Transverse colon (tissue), 4 donors: ENCODE measurements around the gene HDHD5. TPM values are rescaled to one million over a fixed set of nuclear protein-coding genes. Genes with fewer than 3 reads are reported as not detected.

Experiments
- DNase-seq: peaks from one replicate; pipeline ENCODE4 v3.0.0-alpha.2; 2019
- H3K27ac ChIP-seq, 4 donors: fragments of 200-600 bp; sonication (generic); 2 replicates each; pipeline ENCODE4 v1.5.1; 2016 to 2018; ENCODE audit warnings: inconsistent platforms in 4 of 4
- H3K27me3 ChIP-seq: fragments of 200-600 bp; sonication (generic); 2 replicates; pipeline ENCODE4 v1.5.1; 2017; ENCODE audit warnings: inconsistent platforms
- H3K36me3 ChIP-seq, 4 donors: fragments of 200-600 bp; sonication (generic); 2 replicates each; pipeline ENCODE4 v1.5.1; 2017 to 2019; ENCODE audit warnings: inconsistent platforms in 4 of 4
- H3K4me1 ChIP-seq, 4 donors: fragments of 200-600 bp; sonication (generic); 2 replicates each; pipeline ENCODE4 v1.5.1; 2017 to 2020; ENCODE audit warnings: inconsistent platforms in 4 of 4
- H3K4me3 ChIP-seq, 4 donors: fragments of 200-600 bp; sonication (generic); 1 replicate in 1 of 4; 2 replicates in 3 of 4; pipeline versions ENCODE4 v1.5.1 to v1.6.1; 2017 to 2019; ENCODE audit warnings: inconsistent platforms in 4 of 4
- H3K9me3 ChIP-seq, 2 donors: fragments of 200-600 bp; sonication (generic); 2 replicates each; pipeline ENCODE4 v1.5.1; 2017 to 2019; ENCODE audit warnings: inconsistent platforms in 2 of 2
- EP300 ChIP-seq: sonication (generic); formaldehyde crosslinking; IDR thresholded peaks from one replicate; pipeline ENCODE4 v1.6.1; 2017; ENCODE audit warnings: antibody characterized with exemption, low read depth
- POLR2A ChIP-seq: fragments of 450-650 bp; IDR thresholded peaks from one replicate; pipeline ENCODE4 v1.6.1; 2016; ENCODE audit warnings: antibody characterized with exemption, mild to moderate bottlenecking, moderate library complexity
- POLR2AphosphoS5 ChIP-seq, 3 donors: sonication (generic); formaldehyde crosslinking; IDR thresholded peaks; one replicate each; pipeline ENCODE4 v1.6.1; 2016; ENCODE audit warnings: antibody characterized with exemption in 3 of 3
- WGBS, 2 donors: methylation state at CpG; one replicate each; pipeline ENCODE4 v1.1.5; 2018; ENCODE audit warnings: low coverage in 1 of 2; 5-methylcytosine and 5-hydroxymethylcytosine counted together
- in situ Hi-C, 4 donors: fragments of 200-750 bp; cut with MboI; loops; one replicate each; pipeline versions ENCODE4 v1.15.0 to v1.15.1; 2017; ENCODE audit warnings: low sequenced_read_pairs in 3 of 4, low pct_ligation_motif_present in 1 of 4, low pct_unique_long_range_greater_than_20kb in 1 of 4
- intact Hi-C: fragments of 100-400 bp; cut with DNase I; formaldehyde crosslinking; loops from one replicate; pipeline ENCODE4 v1.15.1; 2023; ENCODE audit warnings: low total_unique reads
- total RNA-seq, 4 donors: library from RNA; depleted of rRNA; stranded (reverse); fragments of >200 nt; gene quantifications; one replicate each; pipeline ENCODE4 v1.1.0, GENCODE V29; 2016
- TF ChIP-seq, protein P1 (sequence below), 5 experiments: fragments of 200-600 bp in 3 of 5; fragments of 450-650 bp in 2 of 5; sonication (generic) in 3 of 5; IDR thresholded peaks; 1 replicate in 2 of 5; 2 replicates in 3 of 5; pipeline ENCODE4 v1.5.1; 2016 to 2017; ENCODE audit warnings: antibody characterized with exemption in 5 of 5, inconsistent platforms in 3 of 5, mild to moderate bottlenecking in 2 of 5, moderate library complexity in 1 of 5

The HDHD5 gene
- total RNA-seq, 4 donors from 2014 or later, result 24.7 to 51.9 (median 42.3) TPM

DNA sequence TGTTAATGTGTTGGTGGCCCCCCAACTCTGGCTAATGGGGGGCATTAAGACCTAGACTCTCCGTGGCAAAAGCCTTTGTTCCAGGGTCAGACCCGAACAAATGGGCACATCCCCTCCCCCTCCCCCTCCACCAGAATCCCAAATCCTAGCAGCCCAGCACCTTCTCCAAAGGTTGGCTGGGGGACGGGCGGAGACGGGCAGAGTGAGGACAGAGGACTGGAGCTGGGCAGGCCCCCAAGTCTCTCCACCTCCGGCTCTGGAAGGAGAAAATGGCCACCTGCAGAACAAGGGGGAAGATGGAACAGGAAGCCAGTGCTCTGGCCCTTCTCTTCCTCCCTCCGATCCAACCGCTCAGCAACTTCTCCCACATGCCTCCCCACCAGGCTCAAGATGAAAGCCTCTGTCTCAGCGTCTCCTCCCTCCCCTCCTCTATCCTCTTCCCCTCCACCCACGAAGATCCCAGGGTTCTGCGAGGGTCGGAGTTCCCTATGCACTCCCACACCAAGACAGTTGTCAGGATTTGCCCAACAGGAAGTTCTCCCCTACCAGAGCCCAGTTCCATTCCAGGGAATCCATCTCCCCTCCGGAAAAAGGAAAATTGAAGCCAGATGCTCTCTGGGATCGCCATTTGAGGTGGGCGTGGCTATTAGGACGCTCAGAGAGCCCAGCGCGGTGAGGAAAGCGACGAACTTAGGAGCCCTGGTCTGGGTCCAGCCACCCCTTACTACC, 40.1 kb upstream of the HDHD5 start:
- intact Hi-C loops (no loop called here), in situ Hi-C loops (loop anchor here in 2 of 4 donors (25.0 kb wide), 1 partner anchor 288 kb away; no protein-coding TSS in a partner anchor)
- 58% methylated on average over 20 of the region's 20 CpGs; no CpG with 5 or more reads in 1 of the 2 donors for WGBS, 2 donors
- Histone ChIP-seq H3K4me1 (no peaks in the 10 kb centered on the region), H3K27me3 (no peaks in the 10 kb centered on the region), H3K27ac (peak overlapping the region in 2 of 4 donors; percentile 17 to 58), H3K9me3 (no peaks in the 10 kb centered on the region), H3K36me3 (no peaks in the 10 kb centered on the region), H3K4me3 (peak overlapping the region in 2 of 4 donors; percentile 14 to 34)
- no peak for DNase-seq
- TF ChIP-seq POLR2A (no peak), EP300 (no peak), POLR2AphosphoS5 (IDR thresholded peaks at IDR 0.05) (no peak)
- TF ChIP-seq, protein P1, sequence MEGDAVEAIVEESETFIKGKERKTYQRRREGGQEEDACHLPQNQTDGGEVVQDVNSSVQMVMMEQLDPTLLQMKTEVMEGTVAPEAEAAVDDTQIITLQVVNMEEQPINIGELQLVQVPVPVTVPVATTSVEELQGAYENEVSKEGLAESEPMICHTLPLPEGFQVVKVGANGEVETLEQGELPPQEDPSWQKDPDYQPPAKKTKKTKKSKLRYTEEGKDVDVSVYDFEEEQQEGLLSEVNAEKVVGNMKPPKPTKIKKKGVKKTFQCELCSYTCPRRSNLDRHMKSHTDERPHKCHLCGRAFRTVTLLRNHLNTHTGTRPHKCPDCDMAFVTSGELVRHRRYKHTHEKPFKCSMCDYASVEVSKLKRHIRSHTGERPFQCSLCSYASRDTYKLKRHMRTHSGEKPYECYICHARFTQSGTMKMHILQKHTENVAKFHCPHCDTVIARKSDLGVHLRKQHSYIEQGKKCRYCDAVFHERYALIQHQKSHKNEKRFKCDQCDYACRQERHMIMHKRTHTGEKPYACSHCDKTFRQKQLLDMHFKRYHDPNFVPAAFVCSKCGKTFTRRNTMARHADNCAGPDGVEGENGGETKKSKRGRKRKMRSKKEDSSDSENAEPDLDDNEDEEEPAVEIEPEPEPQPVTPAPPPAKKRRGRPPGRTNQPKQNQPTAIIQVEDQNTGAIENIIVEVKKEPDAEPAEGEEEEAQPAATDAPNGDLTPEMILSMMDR (IDR thresholded peaks at IDR 0.05), result no peak

DNA sequence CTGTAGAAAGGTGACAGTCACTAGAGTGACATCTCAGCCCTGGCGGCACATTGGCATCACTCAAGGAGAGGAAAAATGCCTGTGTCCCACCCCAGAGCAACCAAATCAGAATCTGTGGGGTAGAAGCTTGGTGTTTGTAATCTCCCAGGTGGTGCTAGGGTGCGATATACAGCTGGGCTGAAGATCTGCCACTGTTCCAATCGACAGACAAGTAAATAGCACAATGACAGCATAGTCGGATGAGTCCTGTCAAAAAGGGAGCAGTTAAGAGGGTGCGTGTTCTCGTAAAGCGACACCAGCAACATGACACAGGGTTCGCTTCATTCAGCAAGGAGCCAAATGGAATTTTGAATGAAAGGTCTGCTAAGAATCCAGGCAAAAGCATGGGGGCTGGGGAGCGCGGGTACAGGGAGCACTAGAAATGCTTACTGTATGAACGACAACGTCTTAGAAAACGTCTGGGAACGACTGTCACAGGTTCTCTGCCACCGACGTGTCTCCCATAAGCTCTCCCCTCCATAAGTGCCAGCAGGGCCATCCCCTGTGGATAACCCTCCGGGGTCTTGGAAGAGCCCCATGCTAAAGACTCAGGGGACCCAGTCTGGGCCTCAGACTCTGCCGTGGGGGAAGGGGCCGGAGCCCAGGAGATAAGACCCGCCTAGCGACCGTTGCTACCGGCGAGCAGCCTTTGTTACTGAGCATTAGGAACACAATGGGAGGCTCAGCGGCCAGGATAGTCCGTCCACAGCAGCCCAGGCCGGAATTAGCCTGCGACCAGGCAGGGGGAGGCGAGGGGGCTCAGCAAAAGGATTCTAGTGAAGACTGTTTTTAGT, 39.3 kb upstream of the HDHD5 start:
- no peaks in the 10 kb centered on the region for H3K4me1 ChIP-seq
- H3K36me3 ChIP-seq, result no peaks in the 10 kb centered on the region
- H3K27ac ChIP-seq, result peak overlapping the region in 2 of 4 donors; percentile 17 to 58
- no peak for DNase-seq
- H3K4me3 ChIP-seq, result peak overlapping the region in 2 of 4 donors; percentile 14 to 34
- intact Hi-C loops (no loop called here), in situ Hi-C loops (loop anchor here in 2 of 4 donors (25.0 kb wide), 1 partner anchor 289 kb away; no protein-coding TSS in a partner anchor)
- no peaks in the 10 kb centered on the region for H3K9me3 ChIP-seq
- TF ChIP-seq POLR2A, result no peak
- TF ChIP-seq POLR2AphosphoS5 (IDR thresholded peaks at IDR 0.05), result no peak
- TF ChIP-seq EP300, result no peak
- TF ChIP-seq, protein P1 (IDR thresholded peaks at IDR 0.05), result no peak
- 53 to 54% methylated on average over 13 to 28 of the region's 29 CpGs for WGBS, 2 donors
- H3K27me3 ChIP-seq, result no peaks in the 10 kb centered on the region

DNA sequence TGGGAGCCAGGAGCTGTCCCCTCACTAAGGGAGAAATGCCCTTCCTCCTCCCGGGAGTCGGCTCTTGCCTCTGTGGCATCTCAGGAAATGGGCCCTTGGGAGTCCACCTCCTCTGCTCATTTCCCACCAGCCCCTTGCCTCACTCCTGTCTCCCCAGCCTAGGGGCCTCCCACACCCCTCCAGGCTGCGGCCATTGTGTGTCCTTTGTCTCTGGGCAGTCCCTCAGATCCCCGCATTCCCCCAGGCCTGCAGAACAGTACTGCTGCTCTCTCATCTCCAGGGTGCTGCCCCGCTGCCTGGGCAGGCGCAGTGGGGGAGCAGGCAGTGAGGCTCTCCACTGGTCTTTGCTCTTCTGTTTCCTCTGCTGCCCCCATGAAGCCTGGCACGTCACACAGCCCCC, 35.1 kb upstream of the HDHD5 start:
- TF ChIP-seq, protein P1 (IDR thresholded peaks at IDR 0.05), result no peak
- Histone ChIP-seq H3K4me1 (no peaks in the 10 kb centered on the region), H3K27me3 (no peaks in the 10 kb centered on the region), H3K9me3 (no peaks in the 10 kb centered on the region), H3K36me3 (no peaks in the 10 kb centered on the region), H3K4me3 (no peak overlapping the region), H3K27ac (no peak overlapping the region)
- in situ Hi-C loops (loop anchor here in 2 of 4 donors (25.0 kb wide), 1 partner anchor 293 kb away; no protein-coding TSS in a partner anchor), intact Hi-C loops (no loop called here)
- no peak for DNase-seq
- WGBS, 2 donors, result 80% methylated on average over 7 of the region's 7 CpGs; no CpG with 5 or more reads in 1 of the 2 donors

DNA sequence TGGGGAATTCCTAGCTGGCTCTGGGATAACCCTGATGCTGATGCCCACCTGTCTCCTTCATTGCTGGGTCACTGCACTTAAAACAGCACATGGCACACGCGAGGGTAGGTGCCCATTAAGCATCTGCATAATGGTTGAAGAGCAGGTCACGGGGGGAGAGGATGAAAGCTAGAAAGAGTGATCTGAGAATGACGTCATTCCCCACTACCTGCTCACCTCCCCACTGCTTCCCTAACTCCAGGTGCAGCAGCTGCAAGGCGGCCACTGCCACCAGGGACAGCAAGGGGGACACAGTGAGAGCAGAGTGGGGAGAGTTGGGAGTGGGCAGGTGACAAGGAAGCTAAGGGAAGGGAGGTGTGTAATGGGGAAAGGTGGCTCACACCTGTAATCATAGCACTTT, 33.1 kb upstream of the HDHD5 start:
- WGBS, 2 donors, result 88% methylated on average over 5 of the region's 5 CpGs; no CpG with 5 or more reads in 1 of the 2 donors
- no peaks in the 10 kb centered on the region for H3K4me1 ChIP-seq
- no peak overlapping the region for H3K27ac ChIP-seq
- intact Hi-C loops (no loop called here), in situ Hi-C loops (loop anchor here in 2 of 4 donors (25.0 kb wide), 1 partner anchor 295 kb away; no protein-coding TSS in a partner anchor)
- H3K9me3 ChIP-seq, result no peaks in the 10 kb centered on the region
- no peak overlapping the region for H3K4me3 ChIP-seq
- no peaks in the 10 kb centered on the region for H3K27me3 ChIP-seq
- TF ChIP-seq EP300, result no peak
- no peaks in the 10 kb centered on the region for H3K36me3 ChIP-seq
- no peak for DNase-seq
